ENCODE data around the gene FMR1. TPM values are rescaled to one million over a fixed set of nuclear protein-coding genes. Genes with fewer than 3 reads are reported as not detected.

FMR1 gene
- total and polyA plus RNA-seq, 5 donors = 18.5 to 42.9 (median 36.2) TPM

DNA sequence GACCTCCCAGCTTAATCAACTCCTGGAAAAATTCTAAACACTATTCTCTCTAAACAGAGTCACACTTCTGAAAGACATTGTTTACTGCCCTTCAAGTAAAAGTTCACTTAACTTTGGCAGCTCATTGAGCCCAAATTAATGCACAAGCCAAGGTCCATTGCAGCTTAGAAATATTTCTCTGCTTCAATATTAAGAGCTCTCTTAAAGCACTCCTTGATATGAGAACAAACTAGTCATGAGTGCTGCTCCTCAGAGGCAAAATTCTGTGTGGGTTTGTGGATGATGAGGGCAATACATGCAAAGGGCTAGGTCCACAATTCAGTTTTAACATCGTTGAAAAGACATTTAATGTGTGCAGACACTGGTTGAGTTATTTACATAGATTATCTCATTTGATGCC, 12.8 kb upstream of the FMR1 start:
- Histone ChIP-seq H3K9me3 (ENCODE audit: control insufficient read depth, low read length) (no peaks in the 10 kb centered on the region), H3K4me1 (ENCODE audit: control insufficient read depth, insufficient read depth, low read length) (peaks cover 2% of the 10 kb centered on the region), H3K4me3 (ENCODE audit: low read length) (no peak overlapping the region), H3K27ac (ENCODE audit: low read length) (no peak overlapping the region), H3K27me3 (ENCODE audit: control insufficient read depth, insufficient read depth) (no peaks in the 10 kb centered on the region)
- DNase-seq (no peak), ATAC-seq (no peak)
- intact Hi-C loops (cut with DNase I) = no loop called here
- 77% methylated on average over 1 of the region's 1 CpG for WGBS

DNA sequence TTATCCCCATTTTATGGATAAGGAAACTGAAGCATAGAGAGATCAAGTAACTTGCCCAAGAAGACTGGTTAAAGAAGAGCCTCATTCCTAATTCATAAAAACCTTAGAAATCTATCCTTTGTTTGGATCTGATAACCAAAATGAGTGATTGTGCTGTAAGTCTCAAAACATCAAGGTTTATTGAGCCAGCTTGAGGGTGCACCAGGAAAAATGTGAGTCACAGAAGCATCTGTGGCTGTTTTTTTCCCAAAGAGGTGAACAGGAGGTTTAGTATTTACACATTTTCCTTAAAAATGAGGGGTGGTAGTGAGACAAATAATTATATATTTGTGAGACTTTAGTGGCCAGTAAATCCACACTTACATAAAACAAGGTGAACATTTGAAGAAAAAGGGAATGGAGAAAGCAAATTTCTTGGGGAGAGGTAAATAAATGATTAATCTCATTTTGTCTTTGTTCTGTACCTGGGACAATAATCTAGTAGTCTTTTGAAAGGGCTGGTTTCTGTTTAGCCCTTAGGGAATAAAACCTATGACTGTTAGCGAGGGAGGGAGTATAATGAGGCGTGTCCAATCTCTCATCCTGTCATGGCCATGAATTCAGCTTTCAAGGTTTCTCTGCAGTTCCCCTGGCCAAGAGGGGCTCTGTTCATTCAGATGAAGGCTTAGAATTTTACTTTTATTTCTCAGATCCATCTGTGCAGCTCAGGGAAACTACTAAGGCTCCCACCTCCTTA, 12.2 kb upstream of the FMR1 start:
- WGBS = 81% methylated on average over 2 of the region's 2 CpGs
- DNase-seq (no peak), ATAC-seq (no peak)
- Histone ChIP-seq H3K27ac (ENCODE audit: low read length) (no peak overlapping the region), H3K27me3 (ENCODE audit: control insufficient read depth, insufficient read depth) (no peaks in the 10 kb centered on the region), H3K9me3 (ENCODE audit: control insufficient read depth, low read length) (no peaks in the 10 kb centered on the region), H3K4me3 (ENCODE audit: low read length) (no peak overlapping the region), H3K4me1 (ENCODE audit: control insufficient read depth, insufficient read depth, low read length) (peaks cover under 1% of the 10 kb centered on the region)
- intact Hi-C loops (cut with DNase I) = no loop called here

DNA sequence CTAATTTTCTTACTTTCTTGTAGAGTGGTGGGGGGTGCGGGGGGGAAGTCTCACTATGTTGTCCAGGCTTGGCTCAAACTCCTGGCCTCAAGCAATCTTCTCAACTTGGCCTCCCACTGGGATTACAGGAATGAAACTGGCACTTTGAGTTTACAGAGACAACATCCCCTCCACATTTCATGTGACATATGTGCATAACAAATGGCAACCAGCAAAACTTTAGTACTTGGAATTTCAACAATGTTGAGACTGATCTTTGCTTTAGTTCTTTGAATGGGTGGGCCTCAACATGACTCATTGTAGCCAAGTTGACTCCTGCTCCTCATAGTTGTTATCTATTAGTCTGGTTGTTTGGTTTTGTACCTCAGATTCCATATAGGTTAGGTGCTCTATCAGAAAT, 11.4 kb upstream of the FMR1 start:
- ATAC-seq (no peak), DNase-seq (no peak)
- intact Hi-C loops (cut with DNase I) = no loop called here
- H3K27me3 ChIP-seq (ENCODE audit: control insufficient read depth, insufficient read depth) = no peaks in the 10 kb centered on the region
- H3K4me3 ChIP-seq (ENCODE audit: low read length) = no peak overlapping the region
- no peaks in the 10 kb centered on the region for H3K4me1 ChIP-seq (ENCODE audit: control insufficient read depth, insufficient read depth, low read length)
- H3K27ac ChIP-seq (ENCODE audit: low read length) = no peak overlapping the region
- no peaks in the 10 kb centered on the region for H3K9me3 ChIP-seq (ENCODE audit: control insufficient read depth, low read length)
- WGBS = 92% methylated on average over 1 of the region's 1 CpG

DNA sequence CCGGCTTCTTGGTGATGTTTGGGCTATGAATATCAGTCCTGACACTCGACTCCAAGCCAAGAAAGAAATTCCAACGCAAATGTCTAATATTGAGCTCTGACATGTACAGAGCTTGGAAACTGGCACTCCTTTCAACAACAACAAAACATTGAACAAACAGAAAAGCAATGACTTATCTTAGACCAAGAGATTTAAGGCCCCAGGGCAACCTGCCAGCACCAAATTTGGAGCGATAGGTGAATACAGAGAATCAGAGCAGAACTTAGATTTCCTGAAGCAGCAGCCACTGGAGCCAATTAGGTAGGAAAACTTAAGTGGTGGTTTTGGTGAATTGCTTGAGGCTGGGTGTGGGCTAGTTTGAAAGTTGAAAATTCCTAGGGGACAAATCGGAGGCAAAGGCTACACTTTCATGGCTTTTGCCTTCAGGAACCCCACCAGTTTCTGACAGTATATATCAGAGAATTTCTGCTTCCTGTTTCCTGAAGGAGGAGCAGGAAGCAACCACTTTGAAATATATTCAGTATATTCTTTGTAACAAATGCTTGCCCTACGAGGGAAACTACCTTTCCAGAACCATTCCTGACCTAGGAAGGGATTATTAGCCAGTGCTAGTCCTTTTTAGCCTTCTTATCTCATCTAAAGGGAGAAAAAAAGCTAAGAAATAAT, 10.1 kb upstream of the FMR1 start:
- Histone ChIP-seq H3K27ac (ENCODE audit: low read length) (no peak overlapping the region), H3K27me3 (ENCODE audit: control insufficient read depth, insufficient read depth) (no peaks in the 10 kb centered on the region), H3K4me1 (ENCODE audit: control insufficient read depth, insufficient read depth, low read length) (no peaks in the 10 kb centered on the region), H3K9me3 (ENCODE audit: control insufficient read depth, low read length) (no peaks in the 10 kb centered on the region), H3K4me3 (ENCODE audit: low read length) (no peak overlapping the region)
- WGBS = 48% methylated on average over 6 of the region's 6 CpGs
- ATAC-seq (no peak), DNase-seq (no peak)
- intact Hi-C loops (cut with DNase I) = no loop called here

DNA sequence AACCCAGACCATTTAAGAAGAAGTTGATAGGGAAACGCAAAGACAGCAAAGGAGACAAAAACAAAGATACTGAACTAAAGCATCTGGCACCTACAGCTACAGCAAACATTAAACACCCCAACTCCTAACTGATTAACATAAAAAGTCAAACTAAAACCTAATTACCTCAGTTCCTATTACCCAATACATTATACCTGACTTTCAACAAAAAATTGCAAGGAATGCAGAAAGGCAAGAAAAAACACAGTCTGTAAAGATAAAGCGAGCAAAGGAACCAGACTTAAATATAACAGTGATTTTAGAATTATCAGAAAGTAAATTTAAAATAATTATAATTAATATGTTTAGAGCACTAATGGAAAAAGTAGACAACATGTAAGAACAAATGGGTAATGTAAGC, 9.4 kb upstream of the FMR1 start:
- ATAC-seq (no peak), DNase-seq (no peak)
- WGBS = 88% methylated on average over 2 of the region's 2 CpGs
- intact Hi-C loops (cut with DNase I) = no loop called here
- Histone ChIP-seq H3K9me3 (ENCODE audit: control insufficient read depth, low read length) (no peaks in the 10 kb centered on the region), H3K4me3 (ENCODE audit: low read length) (no peak overlapping the region), H3K27me3 (ENCODE audit: control insufficient read depth, insufficient read depth) (no peaks in the 10 kb centered on the region), H3K4me1 (ENCODE audit: control insufficient read depth, insufficient read depth, low read length) (no peaks in the 10 kb centered on the region), H3K27ac (ENCODE audit: low read length) (no peak overlapping the region)

DNA sequence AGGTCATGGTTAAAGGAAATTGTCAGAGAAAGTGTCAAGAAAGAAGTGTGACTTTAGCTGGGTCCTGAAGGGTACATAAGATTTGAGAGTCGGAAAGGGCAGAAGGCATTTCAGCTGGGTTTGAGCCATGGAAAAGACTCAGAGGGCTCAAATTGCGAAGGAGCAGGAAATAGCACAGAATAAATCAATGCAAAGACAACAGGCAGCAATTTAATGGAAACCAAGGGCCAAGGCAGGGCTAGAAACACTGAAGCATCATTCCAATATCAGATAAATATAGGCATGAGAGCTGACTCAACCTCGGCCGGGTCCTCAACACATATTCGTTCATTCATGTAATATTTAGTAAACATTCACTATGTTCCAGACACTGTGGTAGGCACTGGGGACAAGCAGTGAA, 3.6 kb upstream of the FMR1 start:
- ATAC-seq = no peak
- DNase-seq = no peak
- Histone ChIP-seq H3K27ac (ENCODE audit: low read length) (no peak overlapping the region), H3K4me1 (ENCODE audit: control insufficient read depth, insufficient read depth, low read length) (peaks cover 1% of the 10 kb centered on the region), H3K27me3 (ENCODE audit: control insufficient read depth, insufficient read depth) (no peaks in the 10 kb centered on the region), H3K4me3 (ENCODE audit: low read length) (no peak overlapping the region), H3K9me3 (ENCODE audit: control insufficient read depth, low read length) (no peaks in the 10 kb centered on the region)
- WGBS = 83% methylated on average over 5 of the region's 5 CpGs
- intact Hi-C loops (cut with DNase I) = no loop called here

DNA sequence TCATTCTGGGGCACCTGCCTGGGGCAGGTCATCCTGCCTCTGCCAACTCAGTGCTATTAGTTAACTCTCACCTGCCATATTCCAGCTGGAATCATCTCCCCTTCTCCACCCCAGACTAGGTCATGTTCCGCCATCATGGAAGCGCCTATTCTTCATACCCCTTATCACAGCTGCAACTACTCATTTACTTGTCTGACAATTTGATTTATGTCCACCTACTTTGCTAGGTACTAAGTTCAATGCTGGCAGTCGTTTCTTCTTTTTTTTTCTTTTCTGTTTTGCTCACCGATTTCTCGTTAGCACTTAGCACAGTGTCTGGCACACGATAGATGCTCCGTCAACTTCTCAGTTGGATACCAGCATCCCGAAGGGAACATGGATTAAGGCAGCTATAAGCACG, 1.1 kb upstream of the FMR1 start:
- H3K4me1 ChIP-seq (ENCODE audit: control insufficient read depth, insufficient read depth, low read length) = peaks cover 1% of the 10 kb centered on the region
- no peaks in the 10 kb centered on the region for H3K27me3 ChIP-seq (ENCODE audit: control insufficient read depth, insufficient read depth)
- ATAC-seq = no peak
- no peak overlapping the region for H3K4me3 ChIP-seq (ENCODE audit: low read length)
- intact Hi-C loops (cut with DNase I) = no loop called here
- 90% methylated on average over 9 of the region's 9 CpGs for WGBS
- no peak overlapping the region for H3K27ac ChIP-seq (ENCODE audit: low read length)
- DNase-seq = no peak
- H3K9me3 ChIP-seq (ENCODE audit: control insufficient read depth, low read length) = no peaks in the 10 kb centered on the region

DNA sequence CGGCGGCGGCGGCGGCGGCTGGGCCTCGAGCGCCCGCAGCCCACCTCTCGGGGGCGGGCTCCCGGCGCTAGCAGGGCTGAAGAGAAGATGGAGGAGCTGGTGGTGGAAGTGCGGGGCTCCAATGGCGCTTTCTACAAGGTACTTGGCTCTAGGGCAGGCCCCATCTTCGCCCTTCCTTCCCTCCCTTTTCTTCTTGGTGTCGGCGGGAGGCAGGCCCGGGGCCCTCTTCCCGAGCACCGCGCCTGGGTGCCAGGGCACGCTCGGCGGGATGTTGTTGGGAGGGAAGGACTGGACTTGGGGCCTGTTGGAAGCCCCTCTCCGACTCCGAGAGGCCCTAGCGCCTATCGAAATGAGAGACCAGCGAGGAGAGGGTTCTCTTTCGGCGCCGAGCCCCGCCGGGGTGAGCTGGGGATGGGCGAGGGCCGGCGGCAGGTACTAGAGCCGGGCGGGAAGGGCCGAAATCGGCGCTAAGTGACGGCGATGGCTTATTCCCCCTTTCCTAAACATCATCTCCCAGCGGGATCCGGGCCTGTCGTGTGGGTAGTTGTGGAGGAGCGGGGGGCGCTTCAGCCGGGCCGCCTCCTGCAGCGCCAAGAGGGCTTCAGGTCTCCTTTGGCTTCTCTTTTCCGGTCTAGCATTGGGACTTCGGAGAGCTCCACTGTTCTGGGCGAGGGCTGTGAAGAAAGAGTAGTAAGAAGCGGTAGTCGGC, 528 bp downstream of the FMR1 start:
- ATAC-seq (peak; percentile 64 to 66), DNase-seq (peak; percentile 16 to 71 (median 66))
- H3K4me3 ChIP-seq (ENCODE audit: low read length) = peak overlapping the region; percentile 98
- no peaks in the 10 kb centered on the region for H3K9me3 ChIP-seq (ENCODE audit: control insufficient read depth, low read length)
- no peaks in the 10 kb centered on the region for H3K27me3 ChIP-seq (ENCODE audit: control insufficient read depth, insufficient read depth)
- WGBS = 0% methylated on average over 45 of the region's 58 CpGs
- H3K4me1 ChIP-seq (ENCODE audit: control insufficient read depth, insufficient read depth, low read length) = peaks cover 3% of the 10 kb centered on the region
- H3K27ac ChIP-seq (ENCODE audit: low read length) = peak overlapping the region; percentile 91
- intact Hi-C loops (cut with DNase I) = no loop called here

DNA sequence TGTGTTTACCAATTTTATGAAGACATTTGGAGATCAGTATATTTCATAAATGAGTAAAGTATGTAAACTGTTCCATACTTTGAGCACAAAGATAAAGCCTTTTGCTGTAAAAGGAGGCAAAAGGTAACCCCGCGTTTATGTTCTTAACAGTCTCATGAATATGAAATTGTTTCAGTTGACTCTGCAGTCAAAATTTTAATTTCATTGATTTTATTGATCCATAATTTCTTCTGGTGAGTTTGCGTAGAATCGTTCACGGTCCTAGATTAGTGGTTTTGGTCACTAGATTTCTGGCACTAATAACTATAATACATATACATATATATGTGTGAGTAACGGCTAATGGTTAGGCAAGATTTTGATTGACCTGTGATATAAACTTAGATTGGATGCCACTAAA, 1.9 kb downstream of the FMR1 start:
- 60% methylated on average over 6 of the region's 6 CpGs for WGBS
- ATAC-seq = no peak
- H3K27ac ChIP-seq (ENCODE audit: low read length) = no peak overlapping the region

DNA sequence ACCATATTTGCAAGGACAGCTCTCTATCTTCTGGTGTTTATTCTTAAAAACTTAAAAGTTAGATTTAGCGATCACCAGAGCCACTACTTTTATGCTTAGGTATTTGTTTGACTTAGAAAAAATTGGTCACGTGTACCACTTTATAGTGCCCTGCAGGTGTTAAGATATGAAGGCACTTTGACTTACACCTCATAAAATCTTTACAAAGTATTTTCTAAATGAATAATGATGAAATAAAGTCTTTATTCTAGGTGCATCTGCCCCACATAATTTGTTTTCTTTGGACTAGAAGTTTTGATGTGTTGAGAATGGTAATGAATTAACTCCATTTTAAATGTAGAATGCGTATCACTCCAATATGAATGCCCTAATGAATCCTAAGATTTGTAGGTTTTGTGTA, 2.9 kb downstream of the FMR1 start:
- Histone ChIP-seq H3K27ac (ENCODE audit: low read length) (no peak overlapping the region), H3K27me3 (ENCODE audit: control insufficient read depth, insufficient read depth) (no peaks in the 10 kb centered on the region), H3K4me3 (ENCODE audit: low read length) (no peak overlapping the region), H3K9me3 (ENCODE audit: control insufficient read depth, low read length) (no peaks in the 10 kb centered on the region), H3K4me1 (ENCODE audit: control insufficient read depth, insufficient read depth, low read length) (peaks cover 3% of the 10 kb centered on the region)
- intact Hi-C loops (cut with DNase I) = no loop called here
- ATAC-seq = no peak
- no peak for DNase-seq
- WGBS = 68% methylated on average over 3 of the region's 3 CpGs

More for the DNA sequence above, 1.9 kb downstream of the FMR1 start:
- no peaks in the 10 kb centered on the region for H3K9me3 ChIP-seq (ENCODE audit: control insufficient read depth, low read length)
- intact Hi-C loops (cut with DNase I) = no loop called here
- no peaks in the 10 kb centered on the region for H3K27me3 ChIP-seq (ENCODE audit: control insufficient read depth, insufficient read depth)
- DNase-seq = no peak
- peak overlapping the region; percentile 98 for H3K4me3 ChIP-seq (ENCODE audit: low read length)
- H3K4me1 ChIP-seq (ENCODE audit: control insufficient read depth, insufficient read depth, low read length) = peaks cover 3% of the 10 kb centered on the region

DNA sequence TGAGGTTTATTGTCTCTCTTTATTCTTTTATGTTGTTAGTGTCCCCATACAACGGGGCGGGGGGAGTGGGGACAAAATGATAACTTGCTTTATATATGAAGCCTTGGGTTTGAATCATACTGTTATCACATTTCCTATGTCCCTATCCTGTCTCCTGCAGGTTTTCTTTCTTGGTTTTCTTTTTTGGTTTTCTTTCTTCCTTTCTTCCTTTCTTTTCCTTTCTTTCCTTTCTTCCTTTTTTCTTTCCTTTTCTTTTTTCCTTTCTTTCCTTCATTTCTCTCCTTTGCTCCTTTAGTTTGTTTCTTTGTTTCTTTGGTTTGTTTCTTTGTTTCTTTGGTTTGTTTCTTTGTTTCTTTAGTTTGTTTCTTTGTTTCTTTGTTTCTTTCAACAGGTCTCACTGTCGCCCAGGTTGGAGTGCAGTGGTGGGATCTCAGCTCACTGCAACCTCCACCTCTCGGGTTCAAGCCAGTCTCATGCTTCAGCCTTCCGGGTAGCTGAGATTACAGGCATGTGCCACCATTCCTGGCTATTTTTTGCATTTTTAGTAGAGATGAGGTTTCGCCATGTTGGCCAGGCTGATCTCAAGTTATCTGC, 4.8 kb downstream of the FMR1 start:
- intact Hi-C loops (cut with DNase I) = no loop called here
- no peaks in the 10 kb centered on the region for H3K27me3 ChIP-seq (ENCODE audit: control insufficient read depth, insufficient read depth)
- 80% methylated on average over 6 of the region's 6 CpGs for WGBS

More for the DNA sequence above, 4.8 kb downstream of the FMR1 start:
- H3K4me1 ChIP-seq (ENCODE audit: control insufficient read depth, insufficient read depth, low read length) = peaks cover 2% of the 10 kb centered on the region
- no peak overlapping the region for H3K4me3 ChIP-seq (ENCODE audit: low read length)
- ATAC-seq (no peak), DNase-seq (no peak)
- H3K27ac ChIP-seq (ENCODE audit: low read length) = no peak overlapping the region
- H3K9me3 ChIP-seq (ENCODE audit: control insufficient read depth, low read length) = no peaks in the 10 kb centered on the region

Data from right cardiac atrium (tissue), 5 donors.